GM10266 (cell line): ENCODE measurements around the gene CLSTN1.

Experiments used
- DNase-seq: peaks from one replicate; pipeline ENCODE4 v3.0.0; 2012; ENCODE audit errors: extremely low spot score
- CTCF ChIP-seq: IDR thresholded peaks from 2 replicates; pipeline ENCODE4 v1.5.1; 2012; ENCODE audit warnings: mild to moderate bottlenecking, low read depth; ENCODE audit not compliant: control insufficient read depth, insufficient read depth; ENCODE audit errors: missing control alignments

The CLSTN1 gene

GRCh38 chr1:9859281-9860014 lies 35.7 kb upstream of the CLSTN1 start:
- no peak for DNase-seq
- no peak for TF ChIP-seq CTCF

- TF ChIP-seq CTCF, result no peak
- no peak for DNase-seq
Measured at GRCh38 chr1:9858293-9859035, 34.7 kb upstream of the CLSTN1 start.

GRCh38 chr1:9855186-9855585 lies 31.4 kb upstream of the CLSTN1 start:
- TF ChIP-seq CTCF, result no peak
- DNase-seq, result no peak

GRCh38 chr1:9853249-9853595 lies 29.5 kb upstream of the CLSTN1 start:
- DNase-seq, result no peak
- TF ChIP-seq CTCF, result no peak

- no peak for TF ChIP-seq CTCF
- no peak for DNase-seq
Measured at GRCh38 chr1:9852410-9853248, 28.9 kb upstream of the CLSTN1 start.

GRCh38 chr1:9852004-9852403 lies 28.2 kb upstream of the CLSTN1 start:
- DNase-seq, result no peak
- no peak for TF ChIP-seq CTCF
